Left cardiac atrium (tissue), 4 donors: Measurements from ENCODE around the gene RAB11FIP4. TPM values are rescaled to one million over a fixed set of nuclear protein-coding genes. Genes with fewer than 3 reads are reported as not detected.

Experiments
- ATAC-seq, 2 donors: fragments of 200-7000 bp; cut with Tn5 transposase; one replicate each; pipeline ENCODE4 v1.9.1; 2020; ENCODE audit warnings: mild to moderate bottlenecking in 2 of 2, moderate library complexity in 2 of 2
- DNase-seq: peaks from one replicate; pipeline ENCODE4 v3.0.0-alpha.2; 2020
- intact Hi-C, 2 donors: fragments of 100-400 bp; cut with DNase I; formaldehyde crosslinking; loops; one replicate each; pipeline versions ENCODE4 v1.14.1 to v1.15.1; 2022 to 2023
- microRNA-seq, 2 donors: library from miRNA; unstranded; fragments of <30 nt; microRNA quantifications; one replicate each; pipeline ENCODE4 v1.2.0, GENCODE V29; 2020
- total RNA-seq, 2 donors: library from RNA; stranded (reverse); fragmentation: NEBNext Ultra II Directional; extraction: Animal tissue kit (Norgen Biotek cat#: 25700); gene quantifications; one replicate each; pipeline ENCODE4 v1.2.1, GENCODE V29; 2021
- donor health status: DM: no; HTN: yes; CAD: no.
- donor health status: DM: no; HTN: yes; CAD: no; lungs with severe emphysema.
- donor health status: DM: yes; HTN: yes; CAD: no.
- donor health status: Dilated cardiomyopathy.

The RAB11FIP4 gene
- total RNA-seq, 2 donors from 2014 or later = 3.1 to 6.1 TPM

DNA sequence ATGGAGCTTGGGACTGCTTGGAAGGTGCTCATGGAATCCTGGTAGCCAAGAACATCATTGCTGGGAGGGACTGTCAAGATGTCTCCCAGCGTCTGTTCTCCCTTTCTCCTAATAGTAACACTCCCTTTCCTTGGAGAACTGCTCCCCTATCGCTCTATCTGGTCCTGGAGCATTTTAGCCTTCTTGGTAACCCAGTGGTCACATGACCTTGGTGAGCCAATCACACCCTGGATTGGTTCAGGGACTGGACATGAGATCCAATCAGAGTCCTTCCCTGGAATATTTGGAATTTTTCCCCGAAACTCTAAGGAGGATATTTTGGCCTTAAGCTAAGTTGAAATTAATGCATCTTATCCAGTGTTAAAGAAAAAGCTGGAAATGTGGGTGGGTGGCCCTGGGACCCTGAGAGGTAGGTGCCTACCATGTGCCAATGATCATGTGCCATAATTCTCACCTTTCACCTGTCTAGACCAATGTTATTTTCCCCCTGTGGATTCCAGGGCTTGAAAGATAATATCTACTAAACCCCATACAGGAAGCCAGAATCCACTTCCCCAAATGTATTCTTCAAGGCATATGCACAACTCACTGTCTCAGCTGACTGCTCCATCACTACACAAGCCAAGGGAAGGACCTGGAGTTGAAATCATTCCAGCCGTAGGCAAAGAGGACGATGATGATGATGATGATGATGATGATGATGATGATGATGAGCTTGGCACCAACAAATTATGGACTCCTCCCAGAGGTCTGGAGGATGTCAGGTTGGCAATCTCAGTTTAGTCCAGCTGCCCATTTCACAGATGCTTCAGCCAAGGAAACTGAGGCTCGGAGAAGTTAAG lies 193.2 kb downstream of the RAB11FIP4 start:
- DNase-seq = no peak
- no peak for ATAC-seq
- intact Hi-C loops = no loop called here

- no peak for ATAC-seq
- DNase-seq = no peak
- intact Hi-C loops = no loop called here
These were observed 193.8 kb downstream of the RAB11FIP4 start for GRCh38 chr17:31585280-31585630.

DNA sequence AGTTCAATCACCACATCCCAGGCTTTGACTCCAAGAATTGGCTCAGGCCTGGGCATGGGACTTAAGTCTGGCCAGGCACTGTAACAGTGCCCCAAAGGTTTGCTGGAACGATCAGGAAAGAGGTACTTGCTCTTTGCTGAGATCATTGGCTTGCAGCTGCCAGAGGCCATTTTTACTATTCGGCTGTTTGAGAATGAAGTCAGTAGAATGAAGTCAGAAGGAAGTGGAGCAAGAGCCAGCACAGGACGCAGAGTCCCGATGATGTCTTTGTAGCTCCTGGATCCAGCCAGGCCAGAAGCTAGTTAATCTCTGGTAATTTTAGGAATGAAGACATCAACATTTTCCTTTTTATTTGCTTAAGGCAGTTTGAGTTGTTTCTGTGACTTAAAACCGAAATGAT lies 195.5 kb downstream of the RAB11FIP4 start:
- intact Hi-C loops = no loop called here
- no peak for DNase-seq
- peak in 1 of 2 donors; percentile 22 for ATAC-seq

DNA sequence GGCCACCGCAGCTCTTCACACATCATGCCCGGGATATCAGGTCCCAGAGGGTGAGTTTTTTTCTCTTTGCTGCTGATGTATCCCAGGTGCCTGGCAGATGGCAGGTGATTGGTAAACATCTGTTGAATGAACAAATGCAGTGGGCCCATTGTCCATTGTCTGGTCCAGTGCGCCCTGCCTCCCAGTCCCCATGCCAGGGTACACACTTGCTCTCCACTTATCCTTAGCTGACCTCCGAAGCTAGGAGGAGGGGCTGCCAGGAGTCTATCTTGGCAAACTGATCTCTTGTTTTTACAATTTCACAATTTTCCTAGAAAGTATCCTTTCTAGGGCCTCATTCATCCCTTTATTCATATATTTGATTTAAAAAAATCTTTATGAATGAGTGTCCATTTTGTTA lies 196.0 kb downstream of the RAB11FIP4 start:
- intact Hi-C loops = no loop called here
- no peak for ATAC-seq
- DNase-seq = no peak

Small RNA genes lying within 50 kb of the gene (microRNA-seq; reads per million reads assigned to microRNA genes)
- 446 to 644 reads per million in 2 donors for gene MIR193A
- gene MIR365B = 1.6 to 3.0 reads per million in 2 donors
- 1.9 to 2.6 reads per million in 2 donors for gene MIR4725

Other genes starting within 250 kb of the RAB11FIP4 start
- under 1 TPM in 1 of 2 donors, not detected in 1; 0.56 TPM for gene OMG, start 94.4 kb upstream of the RAB11FIP4 start, total RNA-seq
- 1 to 10 TPM; 3.3 to 7.7 TPM for gene EVI2B, start 77.6 kb upstream of the RAB11FIP4 start, total RNA-seq
- gene EVI2A, start 70.1 kb upstream of the RAB11FIP4 start, total RNA-seq = 1 to 10 TPM; 1.9 to 5.9 TPM